DND-41 (cell line): Measurements from ENCODE around the gene MYO3A.

ENCODE experiments used
- ATAC-seq: fragments of 200-7000 bp; cut with Tn5 transposase; 3 replicates; pipeline ENCODE4 v1.9.1; 2021; ENCODE audit warnings: low read depth; ENCODE audit not compliant: insufficient read depth
- DNase-seq: peaks from one replicate; pipeline ENCODE4 v3.0.0-alpha.2; 2020
- H2AFZ ChIP-seq: 2 replicates; pipeline ENCODE4 v1.6.0; 2012; ENCODE audit warnings: low read depth, low read length
- H3K27ac ChIP-seq: 2 replicates; pipeline ENCODE4 v1.5.1; 2012; ENCODE audit warnings: low read length, inconsistent platforms
- H3K27me3 ChIP-seq: fragments of 200-600 bp; sonication (generic); 2 replicates; pipeline ENCODE4 v1.6.0; 2012; ENCODE audit warnings: low read length, mild to moderate bottlenecking, inconsistent platforms; ENCODE audit not compliant: insufficient read depth, poor library complexity
- H3K36me3 ChIP-seq: 2 replicates; pipeline ENCODE4 v1.5.1; 2012; ENCODE audit warnings: low read length, inconsistent platforms; ENCODE audit not compliant: insufficient read depth
- H3K4me1 ChIP-seq: 2 replicates; pipeline ENCODE4 v1.5.1; 2012; ENCODE audit warnings: mild to moderate bottlenecking, low read length; ENCODE audit not compliant: insufficient read depth
- H3K4me2 ChIP-seq: 2 replicates; pipeline ENCODE4 v1.6.0; 2012; ENCODE audit warnings: mild to moderate bottlenecking, moderate library complexity, low read length, inconsistent platforms; ENCODE audit not compliant: insufficient read depth
- H3K4me3 ChIP-seq, 2 experiments: fragments of 200-600 bp in 1 of 2; shearing (Covaris generic) in 1 of 2; 2 replicates each; pipeline ENCODE4 v1.5.1; 2012 to 2016; ENCODE audit warnings: inconsistent platforms in 2 of 2, low read length in 2 of 2, mild to moderate bottlenecking in 2 of 2, low read depth in 1 of 2, moderate library complexity in 1 of 2
- H3K79me2 ChIP-seq: 2 replicates; pipeline ENCODE4 v1.6.0; 2012; ENCODE audit warnings: low read length, inconsistent platforms; ENCODE audit not compliant: insufficient read depth
- H3K9ac ChIP-seq: 2 replicates; pipeline ENCODE4 v1.6.0; 2012; ENCODE audit warnings: low read depth, mild to moderate bottlenecking, inconsistent platforms, low read length, moderate library complexity
- H3K9me3 ChIP-seq: 2 replicates; pipeline ENCODE4 v1.5.1; 2012; ENCODE audit warnings: low read length, moderate library complexity, mild to moderate bottlenecking, inconsistent platforms; ENCODE audit not compliant: insufficient read depth, severe bottlenecking
- H4K20me1 ChIP-seq: 2 replicates; pipeline ENCODE4 v1.6.0; 2012; ENCODE audit warnings: low read length; ENCODE audit not compliant: insufficient read depth
- CTCF ChIP-seq: IDR thresholded peaks from 2 replicates; pipeline ENCODE4 v1.5.1; 2012; ENCODE audit warnings: borderline replicate concordance, low read length, moderate library complexity, mild to moderate bottlenecking; ENCODE audit not compliant: poor library complexity, severe bottlenecking; ENCODE audit errors: extremely low read depth
- EZH2 ChIP-seq: IDR thresholded peaks from 3 replicates; pipeline ENCODE4 v1.6.1; 2012; ENCODE audit warnings: borderline replicate concordance, low read depth, mild to moderate bottlenecking, moderate library complexity, low read length, inconsistent platforms; ENCODE audit not compliant: severe bottlenecking

MYO3A gene

DNA sequence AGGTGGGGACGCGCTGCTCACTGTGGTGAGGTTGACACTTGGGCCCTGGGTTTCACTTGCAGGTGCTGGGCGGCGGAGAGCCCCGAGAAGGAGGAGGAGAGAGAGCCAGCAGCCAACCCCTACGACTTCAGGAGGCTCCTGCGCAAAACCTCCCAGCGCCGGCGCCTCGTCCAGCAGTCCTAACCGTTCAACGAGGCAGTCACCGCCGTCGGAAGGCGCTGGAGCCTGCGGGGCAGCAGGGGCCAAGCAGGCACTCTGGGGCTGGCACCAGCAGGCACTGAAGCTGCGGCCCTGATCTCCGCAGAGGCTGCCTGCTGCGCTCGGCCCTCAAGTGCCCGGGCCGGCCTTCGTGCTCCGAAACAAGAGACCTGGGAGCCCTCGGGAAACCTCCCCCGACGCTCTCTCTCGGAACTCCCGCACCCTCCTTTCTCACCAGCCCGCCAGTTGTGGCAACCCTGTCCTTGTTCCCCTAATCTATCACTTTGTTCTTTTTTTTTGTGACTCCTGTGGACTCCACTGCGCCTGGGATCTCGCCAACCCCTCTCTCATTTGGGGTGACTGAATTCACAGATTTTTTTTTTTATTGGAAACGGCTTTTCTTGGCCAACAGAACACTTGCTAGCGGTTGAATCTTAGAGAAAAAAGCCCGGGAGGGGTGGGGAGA lies 277.9 kb downstream of the MYO3A start:
- peaks cover 14% of the 10 kb centered on the region; the same call in 1 of the 2 replicates for H4K20me1 ChIP-seq
- TF ChIP-seq EZH2 = no peak
- DNase-seq (no peak), ATAC-seq (no peak)
- H3K9ac ChIP-seq = no peak overlapping the region
- no peak overlapping the region for H3K27ac ChIP-seq
- no peaks in the 10 kb centered on the region for H3K79me2 ChIP-seq
- no peak overlapping the region for H2AFZ ChIP-seq
- no peak overlapping the region for H3K4me2 ChIP-seq
- H3K27me3 ChIP-seq = peaks cover 35% of the 10 kb centered on the region
- peaks cover 2% of the 10 kb centered on the region for H3K9me3 ChIP-seq
- no peaks in the 10 kb centered on the region for H3K36me3 ChIP-seq
- no peak overlapping the region for H3K4me3 ChIP-seq
- H3K4me1 ChIP-seq = peaks cover 32% of the 10 kb centered on the region

GRCh38 chr10:26212511-26212910 lies 278.5 kb downstream of the MYO3A start:
- no peak overlapping the region for H2AFZ ChIP-seq
- peaks cover 40% of the 10 kb centered on the region for H3K27me3 ChIP-seq
- no peak for DNase-seq
- H3K4me2 ChIP-seq = no peak overlapping the region
- ATAC-seq = no peak
- peaks cover 14% of the 10 kb centered on the region; the same call in 1 of the 2 replicates for H4K20me1 ChIP-seq
- H3K9me3 ChIP-seq = peaks cover 2% of the 10 kb centered on the region
- no peak overlapping the region for H3K4me3 ChIP-seq
- no peak overlapping the region for H3K9ac ChIP-seq
- H3K36me3 ChIP-seq = no peaks in the 10 kb centered on the region
- H3K79me2 ChIP-seq = no peaks in the 10 kb centered on the region
- TF ChIP-seq CTCF (no peak), EZH2 (no peak)
- H3K4me1 ChIP-seq = peaks cover 32% of the 10 kb centered on the region
- H3K27ac ChIP-seq = no peak overlapping the region

GRCh38 chr10:26213157-26213800 lies 279.2 kb downstream of the MYO3A start:
- no peak overlapping the region for H2AFZ ChIP-seq
- H3K27ac ChIP-seq = no peak overlapping the region
- ATAC-seq (no peak), DNase-seq (no peak)
- H3K4me2 ChIP-seq = no peak overlapping the region
- peaks cover 32% of the 10 kb centered on the region for H3K4me1 ChIP-seq
- no peaks in the 10 kb centered on the region for H3K79me2 ChIP-seq
- H4K20me1 ChIP-seq = peaks cover 14% of the 10 kb centered on the region; the same call in 1 of the 2 replicates
- TF ChIP-seq EZH2 (no peak), CTCF (no peak)
- H3K9me3 ChIP-seq = no peaks in the 10 kb centered on the region
- H3K36me3 ChIP-seq = no peaks in the 10 kb centered on the region
- H3K4me3 ChIP-seq = no peak overlapping the region
- H3K27me3 ChIP-seq = peaks cover 40% of the 10 kb centered on the region
- H3K9ac ChIP-seq = no peak overlapping the region

- TF ChIP-seq EZH2 = no peak
- no peak for TF ChIP-seq CTCF
- Histone ChIP-seq H3K9ac (no peak overlapping the region), H3K4me2 (peak overlapping the region; percentile 91; the same call in 1 of the 2 replicates), H3K4me3 (no peak overlapping the region), H3K79me2 (no peaks in the 10 kb centered on the region), H3K27me3 (peaks cover 35% of the 10 kb centered on the region), H3K9me3 (no peaks in the 10 kb centered on the region), H3K36me3 (no peaks in the 10 kb centered on the region), H4K20me1 (peaks cover 14% of the 10 kb centered on the region; the same call in 1 of the 2 replicates), H2AFZ (no peak overlapping the region), H3K27ac (no peak overlapping the region), H3K4me1 (peaks cover 32% of the 10 kb centered on the region)
- DNase-seq (no peak), ATAC-seq (no peak)
These were observed 280.0 kb downstream of the MYO3A start for GRCh38 chr10:26214004-26214403.
